ENCODE measurements around the gene QTRT2. TPM values are rescaled to one million over a fixed set of nuclear protein-coding genes. Genes with fewer than 3 reads are reported as not detected.

QTRT2 gene
- total RNA-seq, 1 experiment from 2014 or later: 84.1 TPM

DNA sequence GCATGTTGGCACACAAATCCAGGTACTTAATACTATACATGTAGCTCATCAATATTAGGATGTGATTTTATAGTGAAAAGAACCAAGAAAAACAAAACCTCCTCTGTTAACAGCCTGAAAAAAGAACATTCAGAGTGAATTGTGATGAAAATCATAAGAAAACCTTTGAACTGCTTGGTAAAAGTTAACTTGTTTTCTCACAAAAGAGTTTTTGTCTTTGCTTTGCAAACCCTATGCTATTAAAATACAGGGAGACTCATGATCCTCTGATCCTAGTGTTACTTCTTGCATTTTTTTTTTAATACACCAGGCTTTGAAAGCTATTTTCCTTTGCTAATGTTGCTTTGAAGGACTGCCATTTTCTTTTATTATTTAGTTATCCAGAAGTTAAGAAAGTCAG lies 23.7 kb downstream of the QTRT2 start:
- Histone ChIP-seq H4K20me1 (ENCODE audit: control insufficient read depth, insufficient read depth, insufficient read length) (no peaks in the 10 kb centered on the region), H3K4me1 (ENCODE audit: insufficient read depth, low read length) (no peaks in the 10 kb centered on the region), H4K5ac (ENCODE audit: insufficient read length, low read depth, low read length) (no peak overlapping the region), H2BK15ac (ENCODE audit: low read depth, low read length) (no peak overlapping the region), H3K9me3 (ENCODE audit: control insufficient read depth, low read depth, low read length) (no peaks in the 10 kb centered on the region), H3K27ac (ENCODE audit: insufficient read length, low read depth, low read length) (no peak overlapping the region), H2AK5ac (ENCODE audit: insufficient read length, low read length) (no peak overlapping the region), H2AFZ (ENCODE audit: low read length) (no peak overlapping the region), H3K4me2 (ENCODE audit: insufficient read depth, insufficient read length, low read length) (no peak overlapping the region), H3K4ac (ENCODE audit: low read depth, low read length) (no peak overlapping the region), H3K9ac (ENCODE audit: extremely low read depth, insufficient read length, low read length) (no peak overlapping the region), H3K18ac (ENCODE audit: insufficient read length, low read depth, low read length) (no peak overlapping the region), H3K14ac (ENCODE audit: insufficient read depth, low read length) (no peak overlapping the region), H2BK12ac (ENCODE audit: insufficient read length, low read depth, low read length) (no peak overlapping the region), H4K8ac (replicated peaks; ENCODE audit: insufficient read length, low read depth, low read length) (no peak overlapping the region), H3T11ph (ENCODE audit: low read length) (no peak overlapping the region), H2BK5ac (ENCODE audit: insufficient read length, low read length) (no peak overlapping the region), H3K23me2 (ENCODE audit: insufficient read length, low read depth, low read length, poor library complexity, severe bottlenecking) (no peaks in the 10 kb centered on the region), H3K56ac (ENCODE audit: insufficient read length, low read depth, low read length) (no peak overlapping the region), H4K91ac (ENCODE audit: insufficient read length, low read depth, low read length) (no peak overlapping the region), H3K79me2 (ENCODE audit: insufficient read depth, low read length) (no peaks in the 10 kb centered on the region), H3K23ac (ENCODE audit: insufficient read length, low read depth, low read length) (no peak overlapping the region), H3K79me1 (ENCODE audit: insufficient read depth, low read depth, low read length, poor library complexity, severe bottlenecking) (no peaks in the 10 kb centered on the region), H2BK20ac (ENCODE audit: low read depth, low read length, poor library complexity, severe bottlenecking) (no peak overlapping the region), H2BK120ac (ENCODE audit: low read depth, low read length, poor library complexity, severe bottlenecking) (no peak overlapping the region), H3K27me3 (ENCODE audit: insufficient read depth, low read length) (no peaks in the 10 kb centered on the region; the same call in 1 of the 2 replicates)
- H3K9me3 Mint-ChIP-seq: no peaks in the 10 kb centered on the region
- no peak overlapping the region for H3K27ac Mint-ChIP-seq
- H3K27me3 Mint-ChIP-seq (ENCODE audit: low read depth): no peaks in the 10 kb centered on the region
- H3K4me3 Mint-ChIP-seq: no peak overlapping the region
- H3K4me1 Mint-ChIP-seq: no peaks in the 10 kb centered on the region
- peaks cover 48 to 95% (median 68%) of the 10 kb centered on the region in 3 experiments for H3K36me3 Mint-ChIP-seq (ENCODE audit: insufficient read depth in 1 of 3, low read depth in 3 of 3)
- TF ChIP-seq, protein P1, sequence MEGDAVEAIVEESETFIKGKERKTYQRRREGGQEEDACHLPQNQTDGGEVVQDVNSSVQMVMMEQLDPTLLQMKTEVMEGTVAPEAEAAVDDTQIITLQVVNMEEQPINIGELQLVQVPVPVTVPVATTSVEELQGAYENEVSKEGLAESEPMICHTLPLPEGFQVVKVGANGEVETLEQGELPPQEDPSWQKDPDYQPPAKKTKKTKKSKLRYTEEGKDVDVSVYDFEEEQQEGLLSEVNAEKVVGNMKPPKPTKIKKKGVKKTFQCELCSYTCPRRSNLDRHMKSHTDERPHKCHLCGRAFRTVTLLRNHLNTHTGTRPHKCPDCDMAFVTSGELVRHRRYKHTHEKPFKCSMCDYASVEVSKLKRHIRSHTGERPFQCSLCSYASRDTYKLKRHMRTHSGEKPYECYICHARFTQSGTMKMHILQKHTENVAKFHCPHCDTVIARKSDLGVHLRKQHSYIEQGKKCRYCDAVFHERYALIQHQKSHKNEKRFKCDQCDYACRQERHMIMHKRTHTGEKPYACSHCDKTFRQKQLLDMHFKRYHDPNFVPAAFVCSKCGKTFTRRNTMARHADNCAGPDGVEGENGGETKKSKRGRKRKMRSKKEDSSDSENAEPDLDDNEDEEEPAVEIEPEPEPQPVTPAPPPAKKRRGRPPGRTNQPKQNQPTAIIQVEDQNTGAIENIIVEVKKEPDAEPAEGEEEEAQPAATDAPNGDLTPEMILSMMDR (conservative IDR thresholded peaks at IDR 0.05): no peak
- no peak for DNase-seq

Data from H9 (cell line).